Measurements from ENCODE around the gene SRA1. TPM values are rescaled to one million over a fixed set of nuclear protein-coding genes. Genes with fewer than 3 reads are reported as not detected.

The SRA1 gene
- total and polyA plus RNA-seq, 2 of the 13 experiments (the other 11 are each of a cell fraction or from before 2014, with no cell fraction given), result 14.2 to 32.8 TPM

DNA sequence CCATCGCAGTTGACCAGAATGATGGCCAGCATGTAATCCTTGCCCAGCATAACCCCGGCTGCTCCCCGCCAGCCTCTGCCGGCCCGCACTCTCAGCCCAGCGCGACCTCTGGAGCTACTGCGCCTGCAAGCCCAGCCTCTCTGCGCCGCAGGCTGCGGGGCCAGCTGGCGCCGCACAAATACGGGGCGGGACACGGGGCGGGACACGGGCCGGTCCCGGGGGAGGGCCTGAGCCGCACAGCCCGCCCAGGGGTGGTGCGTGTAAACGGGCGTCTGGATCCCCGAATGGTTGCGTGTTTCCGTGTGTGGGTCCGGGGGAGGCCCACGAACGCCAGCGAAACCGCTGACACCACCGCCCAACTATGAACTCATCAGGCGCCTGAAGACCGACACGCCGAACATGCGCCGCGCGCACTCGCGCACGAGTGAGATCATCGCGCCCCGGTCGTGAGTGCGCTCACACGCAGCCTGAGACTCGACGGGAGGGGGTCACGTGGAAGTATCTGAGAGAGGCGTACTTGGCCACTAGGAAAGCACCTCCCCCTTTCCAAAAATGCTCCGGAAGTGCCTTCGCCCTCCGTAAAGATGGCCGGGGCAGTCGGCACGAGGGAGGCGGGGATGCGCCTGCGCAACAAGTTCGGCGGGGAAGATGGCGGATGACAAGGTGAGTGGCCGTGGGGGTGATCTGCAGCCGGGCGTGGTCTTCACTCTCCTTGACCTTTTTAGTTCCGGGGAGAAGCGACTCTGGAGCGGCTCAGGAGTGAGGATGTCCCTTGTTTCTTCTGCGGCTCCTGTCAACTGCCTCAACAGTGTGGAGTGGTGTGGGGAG, 7.1 kb upstream of the SRA1 start, which contains the start of the genes APBB3 and SLC35A4:
Gene APBB3, minus strand, starts transcription at position 403 of the 828 bp plus-strand sequence. Its CDS starts 353 bp downstream, at position 50.
Gene SLC35A4, plus strand, starts transcription at position 633 of the 828 bp plus-strand sequence. CDS start 2,342 bp downstream, outside the sequence.
- H2AFZ ChIP-seq (ENCODE audit: low read length), result peak within 1 kb of the TSS; percentile 48
- H3K9ac ChIP-seq (ENCODE audit: insufficient read depth, low read depth, low read length), result peak within 1 kb of the TSS; percentile 54; the same call in 1 of the 2 replicates
- H4K20me1 ChIP-seq (ENCODE audit: insufficient read depth, low read length), result no peaks in the 10 kb centered on the region
- BruUV-seq (replicated peaks), result no TSS peak
- in situ Hi-C loops (cut with HindIII; ENCODE audit: extremely low pct_ligation_motif_present, low pct_unique_long_range_greater_than_20kb) (loop anchor here (5.0 to 10.0 kb wide), 2 partner anchors 68 to 160 kb away; partner anchors contain the start of gene CD14), intact Hi-C loops (cut with micrococcal nuclease; ENCODE audit: unreplicated experiment) (no loop called here)
- POLR2A ChIA-PET, result interaction anchor here (0.9 to 1.5 kb wide), 4 partner anchors 17 to 161 kb away, joined by 3 to 11 read pairs (median 6); partner anchors contain the start of genes EIF4EBP3, IK and NDUFA2
- H3K4me2 ChIP-seq (ENCODE audit: low read depth, low read length), result peak within 1 kb of the TSS; percentile 90
- DNase-seq (ENCODE audit: low spot score), result peak; percentile 27
- H3K36me3 ChIP-seq (replicated peaks in 1 of 2; ENCODE audit: control insufficient read depth in 1 of 2, insufficient read depth in 2 of 2, low read length in 2 of 2), result no peaks in the 10 kb centered on the region
- no peak within 1 kb of the TSS for H3K27ac ChIP-seq (ENCODE audit: extremely low read length, insufficient read depth, low read length)
- peak within 1 kb of the TSS; percentile 43 to 70 (median 46) for H3K4me3 ChIP-seq (replicated peaks in 1 of 3; ENCODE audit: insufficient read depth in 1 of 3, low read depth in 2 of 3, low read length in 3 of 3)
- CTCF ChIA-PET (ENCODE audit: low intra/inter-chr PET ratio, low total read pairs), result no interaction called here
- H3K9me3 ChIP-seq (ENCODE audit: low read length), result no peaks in the 10 kb centered on the region
- H3K27me3 ChIP-seq (ENCODE audit: control insufficient read depth in 1 of 2, insufficient read depth in 2 of 2, low read length in 2 of 2), result peaks cover 0 to 5% of the 10 kb centered on the region in 2 experiments; a peak in 1 of 5 replicates
- peaks cover 18% of the 10 kb centered on the region for H3K4me1 ChIP-seq (ENCODE audit: insufficient read depth, low read length)
- ATAC-seq, result peak; percentile 88
- no peak for FAIRE-seq
- 41% methylated on average over 44 of the region's 74 CpGs for WGBS (ENCODE audit: low lambda C conversion rate)
- no peaks in the 10 kb centered on the region for H3K79me2 ChIP-seq (ENCODE audit: insufficient read depth, low read length)
- TF ChIP-seq, protein P1, sequence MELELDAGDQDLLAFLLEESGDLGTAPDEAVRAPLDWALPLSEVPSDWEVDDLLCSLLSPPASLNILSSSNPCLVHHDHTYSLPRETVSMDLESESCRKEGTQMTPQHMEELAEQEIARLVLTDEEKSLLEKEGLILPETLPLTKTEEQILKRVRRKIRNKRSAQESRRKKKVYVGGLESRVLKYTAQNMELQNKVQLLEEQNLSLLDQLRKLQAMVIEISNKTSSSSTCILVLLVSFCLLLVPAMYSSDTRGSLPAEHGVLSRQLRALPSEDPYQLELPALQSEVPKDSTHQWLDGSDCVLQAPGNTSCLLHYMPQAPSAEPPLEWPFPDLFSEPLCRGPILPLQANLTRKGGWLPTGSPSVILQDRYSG (CRISPR knock-in tag; IDR thresholded peaks at IDR 0.05), result no peak
- no peak for TF ChIP-seq KLF6 (CRISPR knock-in tag; IDR thresholded peaks at IDR 0.05)
- no peak for TF ChIP-seq MTA3 (CRISPR knock-in tag; IDR thresholded peaks at IDR 0.05)
- TF ChIP-seq RERE (CRISPR knock-in tag; IDR thresholded peaks at IDR 0.05; ENCODE audit: low read depth), result no peak
- TF ChIP-seq TARDBP (CRISPR knock-in tag; IDR thresholded peaks at IDR 0.05), result 0 out of 2 replicates have a peak, but pooled peaks have one; percentile 37
- TF ChIP-seq ZNF557 (CRISPR knock-in tag; IDR thresholded peaks at IDR 0.05), result no peak
- no peak for TF ChIP-seq JARID2 (CRISPR knock-in tag; IDR thresholded peaks at IDR 0.05; ENCODE audit: insufficient replicate concordance)
- no peak for TF ChIP-seq ZBTB7A (CRISPR knock-in tag; IDR thresholded peaks at IDR 0.05)
- TF ChIP-seq KLF13 (CRISPR knock-in tag; IDR thresholded peaks at IDR 0.05), result no peak
- TF ChIP-seq ZBTB3 (CRISPR knock-in tag; IDR thresholded peaks at IDR 0.05; ENCODE audit: borderline replicate concordance, low read depth), result no peak
- TF ChIP-seq ZNF225 (CRISPR knock-in tag; IDR thresholded peaks at IDR 0.05), result no peak; the same call in 1 of the 2 replicates
- no peak for TF ChIP-seq TOE1 (CRISPR knock-in tag; IDR thresholded peaks at IDR 0.05)
- TF ChIP-seq ZMYM3 (CRISPR knock-in tag; IDR thresholded peaks at IDR 0.05), result no peak
- no peak for TF ChIP-seq ZNF280B (CRISPR knock-in tag; IDR thresholded peaks at IDR 0.05; ENCODE audit: borderline replicate concordance)
- TF ChIP-seq ZNF260 (CRISPR knock-in tag; IDR thresholded peaks at IDR 0.05; ENCODE audit: borderline replicate concordance, low read depth), result no peak
- no peak for TF ChIP-seq KMT2B (CRISPR knock-in tag; IDR thresholded peaks at IDR 0.05)

Measured in HepG2 (cell line).